ENCODE data around the gene SAMD13.

DNA sequence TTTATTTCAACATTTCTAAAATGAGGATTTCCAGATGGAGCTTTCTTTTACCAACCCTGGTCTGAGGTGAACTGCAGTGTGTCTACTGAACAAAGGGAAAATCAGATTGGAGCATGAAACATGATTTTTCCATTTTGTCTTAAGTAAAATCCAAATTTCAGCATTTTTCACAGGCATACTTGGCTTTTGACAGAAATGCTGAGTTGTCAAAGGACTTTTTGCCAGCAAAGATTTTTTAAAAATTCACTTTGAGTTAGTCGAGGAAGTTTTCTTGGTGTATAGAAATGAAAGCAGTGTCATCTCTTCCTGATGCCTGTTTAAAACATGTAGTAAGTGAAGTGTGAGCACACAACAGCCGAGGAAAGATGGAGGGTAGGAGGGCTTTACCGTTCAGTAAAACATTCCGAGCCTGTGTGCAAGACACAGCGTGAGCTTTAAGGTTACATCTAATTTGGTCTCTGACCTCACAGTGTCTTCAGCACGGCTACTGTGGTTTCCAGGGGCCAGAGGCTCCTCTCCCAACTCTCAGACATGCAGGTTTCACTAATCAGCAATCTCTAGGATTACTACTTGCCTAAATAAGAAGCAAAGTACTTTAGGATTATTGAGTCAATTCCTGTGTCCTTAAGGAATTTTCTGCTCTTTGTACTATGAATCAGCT lies 45.9 kb downstream of the SAMD13 start:
- TF ChIP-seq TAF1 (IDR thresholded peaks at IDR 0.05; ENCODE audit: low read depth) = no peak
- no peak for TF ChIP-seq FOXM1 (IDR thresholded peaks at IDR 0.05; ENCODE audit: borderline replicate concordance, low read depth)
- TF ChIP-seq, protein P1, sequence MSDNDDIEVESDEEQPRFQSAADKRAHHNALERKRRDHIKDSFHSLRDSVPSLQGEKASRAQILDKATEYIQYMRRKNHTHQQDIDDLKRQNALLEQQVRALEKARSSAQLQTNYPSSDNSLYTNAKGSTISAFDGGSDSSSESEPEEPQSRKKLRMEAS (IDR thresholded peaks at IDR 0.05) = no peak

Data from Ishikawa (cell line).